Dendritic cell treated with granulocyte-macrophage colony-stimulating factor and Interleukin-4, amounts not matched to agents 40 ng/mL and 50 ng/mL, for 4 days (primary cell): ENCODE results near the gene GATA6.
"Not testable (repeated sequence)": the region's sequence is repeated elsewhere in the genome, so short reads cannot be mapped to it uniquely, and the experiment has no call there.

Experiments
- H3K27ac Mint-ChIP-seq: one replicate; pipeline ENCODE4 v1.8.0; 2022; ENCODE audit warnings: mild to moderate bottlenecking, mixed read lengths
- H3K27me3 Mint-ChIP-seq: one replicate; pipeline ENCODE4 v1.8.0; 2022; ENCODE audit warnings: mild to moderate bottlenecking, mixed read lengths
- H3K36me3 Mint-ChIP-seq: one replicate; pipeline ENCODE4 v1.8.0; 2022; ENCODE audit warnings: low read depth, mixed read lengths
- H3K4me1 Mint-ChIP-seq: one replicate; pipeline ENCODE4 v1.8.0; 2022; ENCODE audit warnings: low read depth, mixed read lengths
- H3K4me3 Mint-ChIP-seq: one replicate; pipeline ENCODE4 v1.8.0; 2022; ENCODE audit warnings: mild to moderate bottlenecking, moderate library complexity, mixed read lengths
- H3K9me3 Mint-ChIP-seq: one replicate; pipeline ENCODE4 v1.8.0; 2022; ENCODE audit warnings: mixed read lengths
- intact Hi-C: fragments of 100-400 bp; cut with micrococcal nuclease; formaldehyde crosslinking; loops from one replicate; pipeline ENCODE4 v1.15.0; 2022

The GATA6 gene

DNA sequence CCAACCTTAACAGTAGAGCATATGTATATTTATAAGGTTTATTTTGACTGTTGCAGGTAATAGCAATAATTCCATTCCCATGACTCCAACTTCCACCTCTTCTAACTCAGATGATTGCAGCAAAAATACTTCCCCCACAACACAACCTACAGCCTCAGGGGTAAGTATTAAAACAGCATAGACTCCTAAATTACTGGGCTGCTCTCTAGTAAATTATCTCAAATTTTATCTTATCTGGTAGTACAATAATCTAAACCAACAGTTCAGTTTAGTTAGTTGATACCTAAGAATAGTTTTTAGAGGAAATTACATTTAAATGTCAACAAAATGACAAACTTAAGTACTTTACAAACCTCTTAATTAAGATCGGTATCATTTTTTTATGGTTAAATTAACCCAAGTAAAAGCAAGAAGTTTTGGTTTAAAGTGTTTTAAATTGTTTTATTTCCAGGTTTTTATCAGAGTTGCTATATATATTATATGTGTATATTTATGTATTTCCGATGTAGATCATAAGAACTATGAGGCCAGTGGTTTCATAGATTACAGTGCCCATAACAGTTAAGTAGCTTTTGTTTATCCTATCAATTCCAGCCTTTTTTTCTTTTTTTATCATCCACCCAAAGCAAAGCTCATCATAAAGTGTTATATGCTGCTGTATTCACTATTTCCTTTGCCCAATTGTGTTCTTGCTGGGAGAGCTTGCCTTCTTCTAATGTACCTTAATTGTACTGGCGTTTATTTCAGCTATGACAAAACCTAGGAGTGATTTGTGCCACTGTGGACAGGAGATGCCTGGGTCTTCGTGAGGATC lies 13.7 kb downstream of the GATA6 start:
- intact Hi-C loops = no loop called here
- Mint-ChIP-seq H3K4me3 (no peak overlapping the region), H3K27ac (no peak overlapping the region), H3K36me3 (no peaks in the 10 kb centered on the region), H3K9me3 (no peaks in the 10 kb centered on the region), H3K4me1 (no peaks in the 10 kb centered on the region), H3K27me3 (peaks cover 22% of the 10 kb centered on the region)

DNA sequence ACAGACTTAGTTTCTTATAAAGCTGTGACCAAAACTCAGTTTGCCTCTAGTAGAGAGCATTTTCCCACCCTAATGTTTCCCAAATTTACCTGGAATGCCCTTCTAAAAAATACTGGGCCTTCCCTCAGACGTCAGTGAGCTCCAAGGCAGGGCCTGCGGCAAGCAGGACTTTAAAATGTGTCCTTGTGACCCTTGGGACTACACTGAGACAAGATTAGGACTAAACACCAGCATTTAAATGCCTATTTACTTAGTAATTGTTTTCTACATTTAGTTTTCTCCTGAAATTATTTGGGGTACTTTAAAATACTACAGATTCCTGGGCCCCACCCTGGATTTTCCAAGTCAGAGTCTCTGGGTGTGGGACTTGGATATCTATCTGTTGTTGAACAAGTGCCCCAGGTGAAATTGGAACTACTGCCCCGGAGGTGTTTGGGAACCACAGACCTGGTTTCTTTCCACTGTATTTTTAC lies 14.3 kb downstream of the GATA6 start:
- intact Hi-C loops = no loop called here
- Mint-ChIP-seq H3K4me3 (no peak overlapping the region), H3K9me3 (no peaks in the 10 kb centered on the region), H3K4me1 (no peaks in the 10 kb centered on the region), H3K36me3 (no peaks in the 10 kb centered on the region), H3K27ac (no peak overlapping the region), H3K27me3 (peaks cover 24% of the 10 kb centered on the region)

DNA sequence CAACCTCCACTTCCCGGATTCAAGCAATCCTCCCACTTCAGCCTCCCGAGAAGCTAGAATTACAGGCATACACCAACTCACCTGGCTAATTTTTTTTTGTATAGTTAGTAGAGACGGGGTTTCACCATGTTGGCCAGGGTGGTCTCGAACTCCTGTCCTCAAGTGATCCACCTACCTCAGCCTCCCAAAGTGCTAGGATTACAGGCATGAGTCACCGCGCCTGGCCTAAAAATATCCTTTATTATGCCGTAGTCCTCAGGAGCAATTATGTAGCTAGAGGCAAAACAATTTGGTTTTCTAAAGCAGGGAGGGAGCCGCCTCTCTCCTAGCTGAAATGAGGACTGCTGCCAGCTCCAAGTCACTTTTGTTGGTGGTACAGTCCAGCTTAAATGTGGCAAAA lies 15.2 kb downstream of the GATA6 start:
- H3K4me3 Mint-ChIP-seq, H3K27ac Mint-ChIP-seq, H3K4me1 Mint-ChIP-seq, H3K9me3 Mint-ChIP-seq, intact Hi-C loops, H3K36me3 Mint-ChIP-seq: not testable (repeated sequence)
- H3K27me3 Mint-ChIP-seq = peaks cover 22% of the 10 kb centered on the region

GRCh38 chr18:22185273-22185672 lies 15.9 kb downstream of the GATA6 start:
- Mint-ChIP-seq H3K4me1 (no peaks in the 10 kb centered on the region), H3K27ac (no peak overlapping the region), H3K27me3 (peaks cover 16% of the 10 kb centered on the region), H3K4me3 (no peak overlapping the region), H3K9me3 (no peaks in the 10 kb centered on the region), H3K36me3 (no peaks in the 10 kb centered on the region)
- intact Hi-C loops = no loop called here

DNA sequence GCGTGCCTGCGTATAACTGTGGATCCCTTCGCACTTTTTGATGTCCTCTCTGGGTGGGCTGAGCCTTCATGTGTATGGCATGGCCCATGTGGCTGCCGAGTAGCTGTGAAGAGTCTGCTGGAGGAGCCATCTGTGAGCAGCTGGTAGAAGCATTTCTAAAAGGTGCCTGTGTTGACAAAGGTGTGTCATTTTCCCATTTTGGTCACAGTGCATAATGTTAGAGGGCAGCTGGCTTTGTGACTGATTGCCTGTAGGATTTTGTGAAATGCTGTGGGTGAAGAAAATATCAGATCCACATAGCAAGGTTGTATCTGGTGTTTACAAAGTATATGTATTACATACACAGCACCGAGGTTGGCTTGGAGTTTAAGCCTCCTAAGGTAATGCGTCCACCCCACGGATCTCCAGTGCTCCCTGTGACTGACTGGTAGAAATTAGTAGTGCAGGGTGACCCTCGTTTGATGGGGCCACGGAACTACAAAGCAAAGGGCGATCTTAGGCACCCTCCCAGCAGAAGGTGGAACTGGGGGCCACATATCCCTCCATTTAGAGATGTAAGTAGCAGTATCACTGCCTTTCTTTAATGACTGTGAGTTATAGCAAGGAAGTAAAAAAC lies 16.5 kb downstream of the GATA6 start:
- Mint-ChIP-seq H3K4me1 (peaks cover 4% of the 10 kb centered on the region), H3K27ac (no peak overlapping the region)
- intact Hi-C loops = no loop called here

DNA sequence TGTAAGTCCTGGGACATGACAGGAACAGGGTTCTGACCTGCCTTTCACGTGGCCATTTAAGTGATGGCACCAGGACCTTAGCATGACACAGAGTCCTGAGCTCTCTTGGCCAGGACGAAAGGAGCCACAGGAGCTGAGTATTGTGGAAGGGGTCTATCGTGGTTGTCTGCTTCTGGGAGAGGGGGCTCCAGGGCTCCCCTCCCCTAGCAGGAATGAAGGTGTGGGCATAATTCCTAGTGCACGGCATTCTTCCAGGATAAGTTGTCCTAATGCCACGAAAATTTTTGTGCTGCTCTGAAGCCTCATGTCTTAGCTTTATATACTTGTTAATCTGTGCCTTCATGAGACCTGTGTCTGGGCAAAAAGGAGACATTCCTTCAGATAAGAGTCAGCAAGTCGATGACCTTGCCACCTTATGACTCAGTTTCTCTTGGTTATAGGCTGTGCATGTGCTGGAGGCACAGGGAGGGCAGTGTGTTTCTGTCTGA lies 17.1 kb downstream of the GATA6 start:
- no peak overlapping the region for H3K27ac Mint-ChIP-seq
- H3K4me1 Mint-ChIP-seq = peaks cover 5% of the 10 kb centered on the region
- H3K4me3 Mint-ChIP-seq = no peak overlapping the region
- H3K36me3 Mint-ChIP-seq = no peaks in the 10 kb centered on the region
- H3K9me3 Mint-ChIP-seq = no peaks in the 10 kb centered on the region
- intact Hi-C loops = no loop called here
- peaks cover 20% of the 10 kb centered on the region for H3K27me3 Mint-ChIP-seq

More for the DNA sequence above, 16.5 kb downstream of the GATA6 start:
- H3K4me3 Mint-ChIP-seq = no peak overlapping the region
- H3K9me3 Mint-ChIP-seq = no peaks in the 10 kb centered on the region
- no peaks in the 10 kb centered on the region for H3K36me3 Mint-ChIP-seq
- peaks cover 21% of the 10 kb centered on the region for H3K27me3 Mint-ChIP-seq

- Mint-ChIP-seq H3K27me3 (peaks cover 23% of the 10 kb centered on the region), H3K36me3 (no peaks in the 10 kb centered on the region), H3K27ac (no peak overlapping the region), H3K4me3 (no peak overlapping the region), H3K9me3 (no peaks in the 10 kb centered on the region), H3K4me1 (peaks cover 5% of the 10 kb centered on the region)
- intact Hi-C loops = no loop called here
Observed at GRCh38 chr18:22188559-22189267, 19.3 kb downstream of the GATA6 start.

- H3K36me3 Mint-ChIP-seq = no peaks in the 10 kb centered on the region
- no peaks in the 10 kb centered on the region for H3K9me3 Mint-ChIP-seq
- peaks cover 5% of the 10 kb centered on the region for H3K4me1 Mint-ChIP-seq
- no peak overlapping the region for H3K4me3 Mint-ChIP-seq
- no peak overlapping the region for H3K27ac Mint-ChIP-seq
- H3K27me3 Mint-ChIP-seq = peaks cover 29% of the 10 kb centered on the region
- intact Hi-C loops = no loop called here
Observed at GRCh38 chr18:22189449-22190166, 20.2 kb downstream of the GATA6 start.

- H3K27me3 Mint-ChIP-seq = peaks cover 27% of the 10 kb centered on the region
- no peak overlapping the region for H3K27ac Mint-ChIP-seq
- H3K9me3 Mint-ChIP-seq = no peaks in the 10 kb centered on the region
- H3K4me3 Mint-ChIP-seq = no peak overlapping the region
- peaks cover 5% of the 10 kb centered on the region for H3K4me1 Mint-ChIP-seq
- H3K36me3 Mint-ChIP-seq = no peaks in the 10 kb centered on the region
- intact Hi-C loops = no loop called here
Observed at GRCh38 chr18:22191346-22191695, 21.9 kb downstream of the GATA6 start.

- H3K4me1 Mint-ChIP-seq = peaks cover 5% of the 10 kb centered on the region
- H3K27ac Mint-ChIP-seq = no peak overlapping the region
- H3K27me3 Mint-ChIP-seq = peaks cover 25% of the 10 kb centered on the region
- H3K9me3 Mint-ChIP-seq = no peaks in the 10 kb centered on the region
- H3K36me3 Mint-ChIP-seq = no peaks in the 10 kb centered on the region
- intact Hi-C loops = no loop called here
- no peak overlapping the region for H3K4me3 Mint-ChIP-seq
Observed at GRCh38 chr18:22191923-22192322, 22.5 kb downstream of the GATA6 start.

DNA sequence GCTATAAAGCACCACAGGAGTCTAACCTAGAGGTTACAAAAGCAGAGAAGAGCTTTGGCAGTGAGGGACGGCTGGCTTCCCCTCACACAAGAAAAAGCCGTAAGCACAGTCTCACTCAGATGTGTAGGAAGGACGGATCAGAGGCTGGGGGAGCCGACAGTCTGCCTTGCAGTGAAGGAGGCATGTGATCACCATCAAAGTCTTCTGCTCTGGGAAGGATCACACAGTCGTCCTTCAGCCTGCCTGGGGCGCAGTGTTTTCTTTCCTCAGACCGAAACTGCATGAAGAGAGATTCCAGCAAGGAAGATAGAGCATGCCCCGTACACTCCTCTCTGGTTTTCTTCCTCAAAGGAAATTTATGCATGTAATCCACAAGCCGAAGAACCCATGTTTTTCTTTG lies 24.1 kb downstream of the GATA6 start:
- intact Hi-C loops = no loop called here

GRCh38 chr18:22194151-22194598 lies 24.8 kb downstream of the GATA6 start:
- intact Hi-C loops = no loop called here
- Mint-ChIP-seq H3K4me3 (no peak overlapping the region), H3K4me1 (peaks cover 5% of the 10 kb centered on the region), H3K9me3 (no peaks in the 10 kb centered on the region), H3K36me3 (no peaks in the 10 kb centered on the region), H3K27me3 (peaks cover 29% of the 10 kb centered on the region), H3K27ac (no peak overlapping the region)

More for the DNA sequence above, 24.1 kb downstream of the GATA6 start:
- Mint-ChIP-seq H3K4me3 (no peak overlapping the region), H3K9me3 (no peaks in the 10 kb centered on the region), H3K27ac (no peak overlapping the region), H3K4me1 (peaks cover 5% of the 10 kb centered on the region), H3K27me3 (peaks cover 26% of the 10 kb centered on the region), H3K36me3 (no peaks in the 10 kb centered on the region)

- Mint-ChIP-seq H3K4me3 (no peak overlapping the region), H3K27ac (no peak overlapping the region), H3K9me3 (no peaks in the 10 kb centered on the region), H3K36me3 (no peaks in the 10 kb centered on the region), H3K4me1 (peaks cover 5% of the 10 kb centered on the region), H3K27me3 (peaks cover 30% of the 10 kb centered on the region)
- intact Hi-C loops = no loop called here
Observed at GRCh38 chr18:22195052-22195451, 25.7 kb downstream of the GATA6 start.
